ENCODE data around the gene BTN2A1.
"Not testable (repeated sequence)": the region's sequence is repeated elsewhere in the genome, so short reads cannot be mapped to it uniquely, and the experiment has no call there.

Gene BTN2A1

DNA sequence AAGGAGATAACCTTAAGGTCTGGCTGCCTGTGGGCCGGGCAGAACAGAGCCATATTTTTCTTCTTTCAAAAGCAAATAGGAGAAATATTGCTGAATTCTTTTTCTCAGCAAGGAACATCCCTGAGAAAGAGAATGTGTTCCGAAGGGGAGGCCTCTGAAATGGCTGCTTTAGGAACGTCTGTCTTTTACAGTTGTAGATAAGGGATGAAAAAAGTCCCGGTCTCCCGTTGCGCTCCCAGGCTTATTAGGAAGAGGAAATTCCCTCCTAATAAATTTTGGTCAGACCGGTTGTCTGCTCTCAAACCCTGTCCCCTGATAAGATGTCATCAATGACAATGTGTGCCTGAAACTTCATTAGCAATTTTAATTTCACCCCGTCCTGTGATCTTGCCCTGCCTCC is 24.1 kb upstream of the BTN2A1 start:
- not testable (repeated sequence) for DNase-seq

DNA sequence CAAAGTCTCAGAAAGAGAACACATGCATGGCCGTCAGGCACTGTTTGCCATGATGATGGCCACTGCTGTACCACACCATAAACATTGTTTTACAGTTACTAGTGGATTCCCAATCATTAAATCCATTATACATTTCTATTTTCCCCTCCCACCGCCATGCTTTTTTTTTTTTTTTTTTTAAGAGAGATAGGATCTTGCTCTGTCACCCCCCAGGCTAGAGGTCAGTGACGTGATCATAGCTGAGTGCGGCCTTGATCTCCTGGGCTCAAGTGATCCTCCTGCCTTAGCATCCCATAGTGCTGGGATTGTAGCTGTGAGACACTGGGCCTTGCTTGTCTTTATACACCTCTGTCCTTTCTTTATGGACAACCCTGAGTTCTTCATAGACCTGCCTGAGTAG is 21.7 kb upstream of the BTN2A1 start:
- DNase-seq, result no peak

DNA sequence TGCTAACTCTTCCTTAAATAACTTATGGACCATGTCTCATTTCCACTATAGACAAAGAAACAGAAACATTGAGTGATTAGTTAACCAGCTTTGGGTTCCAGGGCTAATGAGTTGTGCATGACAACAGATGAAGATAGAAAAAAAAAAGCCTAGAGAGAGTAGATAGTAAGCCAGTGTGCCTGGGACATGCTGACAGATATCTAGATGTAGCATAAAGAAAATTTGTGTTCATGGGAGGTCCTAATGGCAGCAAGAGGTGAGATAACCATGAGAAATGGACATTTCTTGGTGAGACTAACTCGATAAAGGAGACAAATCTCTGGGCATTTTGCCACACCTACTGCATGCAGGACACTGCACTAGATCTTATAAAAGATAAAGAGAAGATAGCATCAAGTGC is 20.2 kb upstream of the BTN2A1 start:
- DNase-seq, result no peak

DNA sequence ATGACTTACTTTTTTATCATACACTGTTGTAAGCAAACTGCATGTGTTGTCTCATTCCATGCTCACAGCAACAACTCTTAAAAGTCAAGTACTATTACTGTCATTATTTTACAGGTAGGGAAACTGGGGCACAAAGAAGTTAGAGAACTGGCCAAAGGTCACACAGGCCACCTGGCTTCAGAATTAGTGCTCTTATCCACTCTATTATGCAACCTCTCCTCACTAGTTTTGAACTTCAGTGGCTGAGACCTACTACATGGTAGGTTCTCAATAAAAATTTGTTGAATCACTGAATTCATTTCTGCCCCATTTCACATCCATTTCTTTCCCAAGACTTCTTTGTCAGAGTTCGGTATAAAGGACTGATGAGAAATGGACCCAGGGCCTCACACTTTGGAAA is 19.8 kb upstream of the BTN2A1 start:
- DNase-seq, result no peak

DNA sequence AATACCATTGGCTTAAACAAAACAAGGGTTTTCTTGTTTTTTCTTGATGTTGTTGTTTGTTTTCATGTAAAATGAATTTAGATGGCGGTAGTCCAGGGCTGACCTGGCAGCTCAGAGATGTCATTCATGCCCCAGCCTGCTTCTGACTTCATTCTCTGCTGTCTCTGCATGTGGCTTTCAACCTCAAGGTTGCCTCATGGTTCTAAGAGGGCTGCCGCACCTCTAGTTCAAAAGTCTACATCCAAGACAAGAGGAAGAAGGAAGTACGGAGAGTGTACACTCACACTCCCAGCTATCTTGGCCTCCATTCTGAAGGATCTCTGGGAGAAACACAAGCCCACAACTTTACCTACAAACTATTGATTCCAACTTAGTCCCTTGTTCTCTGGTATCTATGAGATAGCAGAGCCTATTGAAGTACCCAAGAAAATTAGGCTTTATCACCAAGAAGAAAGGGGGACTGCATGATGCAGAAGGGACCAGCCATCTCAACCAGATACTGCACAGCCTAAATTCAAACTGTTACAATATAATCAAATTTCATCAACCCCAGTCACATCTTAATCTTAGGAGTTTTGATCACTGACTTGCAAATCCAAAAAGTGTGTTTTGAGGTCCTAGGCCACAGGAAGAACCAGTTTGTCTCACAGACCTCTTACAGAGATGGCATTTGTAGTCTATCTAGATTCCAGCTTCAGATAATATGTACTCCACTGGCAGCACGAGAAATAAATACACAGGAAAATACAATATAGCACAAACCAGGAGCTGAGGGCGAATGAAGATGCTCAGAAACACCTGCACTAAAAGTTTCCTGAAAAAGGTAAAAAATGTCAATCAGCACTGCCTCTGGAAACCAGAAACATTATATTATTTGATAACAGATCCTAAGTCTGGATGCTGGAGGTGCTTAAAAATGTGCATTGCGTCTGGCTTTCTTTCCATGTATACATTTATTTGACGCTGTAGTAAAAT is 18.3 kb upstream of the BTN2A1 start:
- no peak for DNase-seq

- no peak for DNase-seq
These were observed 16.8 kb upstream of the BTN2A1 start for GRCh38 chr6:26440977-26441358.

- no peak for DNase-seq
These were observed 15.8 kb upstream of the BTN2A1 start for GRCh38 chr6:26441977-26442376.

DNA sequence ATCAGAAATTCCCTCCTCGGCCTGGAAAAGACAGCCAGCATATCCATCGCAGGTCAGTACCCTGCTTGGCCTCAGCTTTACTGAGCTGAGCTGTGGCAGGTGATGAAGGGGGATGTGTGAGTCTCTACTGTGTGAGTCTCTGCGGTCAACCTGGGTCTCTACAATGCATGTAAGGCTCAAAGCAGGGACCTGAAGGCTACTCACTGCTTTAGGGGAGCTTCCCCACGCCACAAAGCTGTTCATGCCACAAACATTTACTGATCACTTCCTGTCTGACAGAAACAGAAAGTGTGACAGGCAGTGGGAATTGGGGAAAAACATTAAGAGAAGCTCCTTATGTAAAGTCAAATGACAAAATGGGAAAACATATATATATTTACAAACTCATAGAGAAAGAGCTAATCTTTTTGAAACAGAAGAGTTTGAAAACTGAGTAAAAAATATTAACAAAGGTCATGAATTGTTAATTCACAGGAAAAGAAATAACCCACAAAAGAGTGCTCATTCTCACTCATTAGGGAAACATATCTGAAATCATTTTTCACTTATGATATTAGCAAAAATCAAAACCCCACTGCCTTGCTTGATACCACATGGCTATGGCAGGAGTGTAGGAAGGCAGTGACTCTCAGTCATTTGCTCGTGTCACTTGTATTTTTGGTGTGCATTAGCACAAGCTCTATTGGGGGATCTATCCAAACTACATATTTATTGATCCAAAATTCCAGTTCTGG is 11.7 kb upstream of the BTN2A1 start:
- peak; percentile 57 for DNase-seq

GRCh38 chr6:26447257-26447656 is 10.5 kb upstream of the BTN2A1 start:
- no peak for DNase-seq

DNA sequence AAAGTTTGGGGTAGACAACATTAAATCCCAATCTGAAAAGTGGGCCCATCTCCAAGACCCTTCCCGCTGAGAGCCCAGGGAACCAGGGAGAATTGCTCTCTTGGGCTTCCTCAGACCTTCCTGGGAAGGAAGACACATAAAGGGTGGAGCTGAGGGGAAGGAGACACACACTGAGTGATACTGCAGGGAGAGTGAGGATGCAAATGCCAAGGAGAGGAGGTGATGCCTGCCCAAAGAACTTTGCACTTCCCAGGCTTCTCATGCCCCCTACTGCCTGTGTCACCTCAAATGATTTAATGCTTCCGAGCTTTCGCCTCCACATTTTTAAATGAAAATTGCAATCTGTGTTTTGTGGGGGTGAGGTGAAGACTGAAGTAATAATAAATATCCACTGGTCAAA is 7.5 kb upstream of the BTN2A1 start:
- no peak for DNase-seq

GRCh38 chr6:26452631-26453235 is 5.0 kb upstream of the BTN2A1 start:
- DNase-seq, result no peak

DNA sequence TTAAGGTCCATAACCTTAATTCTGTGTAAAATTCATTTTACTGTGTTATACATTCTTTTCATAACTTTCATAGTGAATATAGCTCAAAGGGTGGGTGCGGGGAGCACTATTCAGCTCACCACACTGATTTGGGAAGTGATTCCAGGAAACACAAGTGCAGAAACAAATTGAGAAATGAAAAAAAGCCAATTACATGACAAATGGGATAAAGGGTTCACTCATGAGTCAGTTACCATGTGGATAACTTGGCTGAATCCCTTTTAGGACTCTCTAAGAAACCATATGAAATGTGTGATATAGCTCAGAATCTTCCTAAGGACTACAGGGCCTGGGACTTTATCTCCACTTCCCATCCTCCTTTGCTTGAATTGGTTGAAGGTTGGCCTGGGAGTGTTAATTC is 3.1 kb upstream of the BTN2A1 start:
- DNase-seq, result no peak

- no peak for DNase-seq
These were observed 2.3 kb upstream of the BTN2A1 start for GRCh38 chr6:26455357-26455970.

GRCh38 chr6:26457264-26457805 is 420 bp upstream of the BTN2A1 start:
- DNase-seq, result no peak

GRCh38 chr6:26459023-26459810 is 1.5 kb downstream of the BTN2A1 start:
- DNase-seq, result no peak

- not testable (repeated sequence) for DNase-seq
These were observed 3.6 kb downstream of the BTN2A1 start for GRCh38 chr6:26461353-26461752.

GRCh38 chr6:26464014-26464413 is 6.3 kb downstream of the BTN2A1 start:
- no peak for DNase-seq

DNA sequence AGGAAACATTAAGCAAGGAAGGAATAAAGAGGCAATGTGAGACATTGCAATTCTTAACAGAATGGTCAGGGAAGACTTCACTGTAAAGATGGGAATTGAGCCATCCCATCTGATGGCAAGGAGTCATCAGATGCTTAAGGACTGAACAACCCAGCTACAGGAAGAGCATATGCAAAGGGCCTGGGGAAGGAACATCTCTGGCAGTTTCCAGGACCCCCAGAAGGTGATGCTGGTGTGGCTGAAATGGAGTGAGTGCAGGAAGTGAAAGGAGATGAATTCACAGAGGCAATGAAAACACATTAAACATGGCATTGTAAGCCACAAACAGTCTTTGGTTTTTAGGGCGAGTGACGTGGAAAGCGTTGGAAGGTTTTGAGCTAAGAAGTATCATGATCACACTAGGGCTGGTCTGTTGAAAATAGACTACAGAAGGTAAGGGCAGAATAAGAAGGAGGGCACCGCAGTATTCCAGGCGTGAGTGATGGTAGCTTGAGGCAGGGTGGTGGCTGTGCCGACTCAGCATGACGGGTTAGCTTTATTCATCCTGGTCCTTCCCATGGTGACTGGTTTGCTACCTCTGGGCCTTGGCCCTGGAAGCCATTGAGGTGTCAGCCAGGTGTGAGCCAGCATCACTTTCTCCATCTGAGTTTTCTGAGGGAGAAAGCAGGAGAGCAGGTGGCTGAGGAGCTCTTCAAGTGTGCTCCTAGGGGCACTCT is 6.8 kb downstream of the BTN2A1 start:
- DNase-seq, result no peak

DNA sequence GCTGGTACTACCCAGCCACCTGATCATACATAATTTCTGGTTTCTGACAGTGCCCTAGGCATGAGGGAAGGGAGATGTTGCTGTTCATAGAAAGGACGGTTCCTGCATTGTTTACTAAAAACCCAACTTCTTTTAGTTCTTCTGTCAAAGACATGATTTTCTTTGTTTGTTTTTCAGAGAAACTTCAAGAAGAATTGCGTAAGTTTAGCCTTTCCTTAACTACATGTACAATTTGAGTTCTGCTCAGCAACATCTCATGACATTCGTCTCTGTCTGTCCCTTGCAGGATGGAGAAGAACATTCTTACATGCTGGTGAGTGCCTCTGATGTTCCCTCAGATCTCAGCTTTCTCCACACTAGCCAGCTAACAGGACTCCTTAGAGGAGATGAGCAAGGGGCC is 8.0 kb downstream of the BTN2A1 start:
- no peak for DNase-seq

GRCh38 chr6:26468829-26469228 is 11.1 kb downstream of the BTN2A1 start:
- DNase-seq, result no peak

DNA sequence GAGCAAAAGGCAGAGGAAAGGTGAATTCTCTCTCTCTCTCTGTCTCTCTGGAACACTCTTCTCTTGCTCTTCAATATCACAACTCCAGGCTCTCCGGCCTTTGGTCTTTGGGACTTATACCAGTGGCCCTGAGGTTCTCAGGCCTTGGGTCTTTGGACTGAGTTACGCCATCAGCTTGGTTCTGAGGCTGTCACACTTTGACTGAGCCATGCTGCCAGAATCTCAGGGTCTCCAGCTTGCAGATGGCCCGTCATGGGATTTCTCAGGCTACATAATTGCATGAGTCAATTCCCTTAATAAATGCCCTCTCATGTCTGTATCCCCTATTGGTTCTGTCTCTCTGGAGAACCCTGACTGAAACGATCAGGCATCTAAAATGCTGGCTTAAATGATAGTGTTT is 12.9 kb downstream of the BTN2A1 start:
- no peak for DNase-seq
